AG09309 (cell line): ENCODE measurements around the gene TOP3A.
"Not testable (repeated sequence)": the region's sequence is repeated elsewhere in the genome, so short reads cannot be mapped to it uniquely, and the experiment has no call there.

Experiments
- DNase-seq: peaks from one replicate; pipeline ENCODE4 v3.0.0-alpha.2; 2010; ENCODE audit warnings: low read depth
- H3K4me3 ChIP-seq: 2 replicates; pipeline ENCODE4 v1.5.1; 2011; ENCODE audit warnings: mild to moderate bottlenecking, low read depth, low read length, moderate library complexity; ENCODE audit not compliant: control insufficient read depth
- CTCF ChIP-seq: IDR thresholded peaks from 2 replicates; pipeline ENCODE4 v1.5.1; 2011; ENCODE audit warnings: mild to moderate bottlenecking, low read depth, low read length, inconsistent platforms; ENCODE audit not compliant: insufficient read depth, control insufficient read depth; ENCODE audit errors: missing control alignments

TOP3A gene

GRCh38 chr17:18360518-18360917, 45.7 kb upstream of the TOP3A start:
- no peak for DNase-seq
- TF ChIP-seq CTCF: no peak
- no peak overlapping the region for H3K4me3 ChIP-seq

- peak; percentile 24 for DNase-seq
- TF ChIP-seq CTCF: no peak
- H3K4me3 ChIP-seq: no peak overlapping the region
Measured at GRCh38 chr17:18356624-18357023, 41.8 kb upstream of the TOP3A start.

- TF ChIP-seq CTCF: no peak
- DNase-seq: no peak
- no peak overlapping the region for H3K4me3 ChIP-seq
Measured at GRCh38 chr17:18353541-18353940, 38.7 kb upstream of the TOP3A start.

- DNase-seq: no peak
- no peak for TF ChIP-seq CTCF
Measured at GRCh38 chr17:18344021-18344420, 29.2 kb upstream of the TOP3A start.

GRCh38 chr17:18339933-18340332, 25.1 kb upstream of the TOP3A start:
- no peak for DNase-seq
- no peak for TF ChIP-seq CTCF
- no peak overlapping the region for H3K4me3 ChIP-seq

More at GRCh38 chr17:18344021-18344420, 29.2 kb upstream of the TOP3A start:
- H3K4me3 ChIP-seq: no peak overlapping the region

GRCh38 chr17:18338158-18338557, 23.4 kb upstream of the TOP3A start:
- DNase-seq: not testable (repeated sequence)

GRCh38 chr17:18332909-18333489, 18.2 kb upstream of the TOP3A start:
- no peak overlapping the region for H3K4me3 ChIP-seq
- DNase-seq: no peak
- no peak for TF ChIP-seq CTCF

More at GRCh38 chr17:18338158-18338557, 23.4 kb upstream of the TOP3A start:
- H3K4me3 ChIP-seq: not testable (repeated sequence)
